Activated T-helper 9 cell treated with anti-CD3 and anti-CD28 coated beads, Interleukin-2, amount 50 U/mL, for 16 hours (primary cell): ENCODE data around the gene GDPD5.
"Not testable (repeated sequence)": the region's sequence is repeated elsewhere in the genome, so short reads cannot be mapped to it uniquely, and the experiment has no call there.

Experiments used
- DNase-seq: peaks from one replicate; pipeline ENCODE4 v3.0.0-alpha.2; 2020; ENCODE audit warnings: low read depth

Gene GDPD5

GRCh38 chr11:75427181-75427580 is 98.6 kb downstream of the GDPD5 start:
- no peak for DNase-seq

- no peak for DNase-seq
Observed at GRCh38 chr11:75426720-75427086, 99.0 kb downstream of the GDPD5 start.

GRCh38 chr11:75425422-75425821 is 100.3 kb downstream of the GDPD5 start:
- DNase-seq: no peak

GRCh38 chr11:75424396-75424795 is 101.3 kb downstream of the GDPD5 start:
- DNase-seq: no peak

- no peak for DNase-seq
Observed at GRCh38 chr11:75423721-75424120, 102.0 kb downstream of the GDPD5 start.

GRCh38 chr11:75422248-75423231 is 103.2 kb downstream of the GDPD5 start:
- no peak for DNase-seq

- no peak for DNase-seq
Observed at GRCh38 chr11:75421902-75422247, 103.9 kb downstream of the GDPD5 start.

GRCh38 chr11:75421035-75421602 is 104.6 kb downstream of the GDPD5 start:
- no peak for DNase-seq

- no peak for DNase-seq
Observed at GRCh38 chr11:75420224-75421034, 105.3 kb downstream of the GDPD5 start.

GRCh38 chr11:75413864-75414263 is 111.9 kb downstream of the GDPD5 start:
- DNase-seq: no peak

GRCh38 chr11:75413146-75413545 is 112.6 kb downstream of the GDPD5 start:
- not testable (repeated sequence) for DNase-seq

GRCh38 chr11:75409971-75410370 is 115.8 kb downstream of the GDPD5 start:
- DNase-seq: not testable (repeated sequence)

- DNase-seq: no peak
Observed at GRCh38 chr11:75408957-75409219, 116.9 kb downstream of the GDPD5 start.

GRCh38 chr11:75406338-75406777 is 119.4 kb downstream of the GDPD5 start:
- no peak for DNase-seq

GRCh38 chr11:75403983-75404658 is 121.6 kb downstream of the GDPD5 start:
- DNase-seq: no peak

- DNase-seq: no peak
Observed at GRCh38 chr11:75403037-75403436, 122.7 kb downstream of the GDPD5 start.

GRCh38 chr11:75402002-75402773 is 123.6 kb downstream of the GDPD5 start:
- DNase-seq: no peak

GRCh38 chr11:75400146-75400865 is 125.4 kb downstream of the GDPD5 start:
- no peak for DNase-seq

GRCh38 chr11:75399344-75400145 is 126.2 kb downstream of the GDPD5 start, which contains the start of gene RPS3:
Gene RPS3 (plus strand): TSS chr11:75399518. CDS start chr11:75399548, 30 bp downstream.
- peak; percentile 82 for DNase-seq

GRCh38 chr11:75398906-75399305 is 126.8 kb downstream of the GDPD5 start:
- no peak for DNase-seq
